ENCODE measurements around the gene ZGRF1.
"Not testable (repeated sequence)": the region's sequence is repeated elsewhere in the genome, so short reads cannot be mapped to it uniquely, and the experiment has no call there.

ZGRF1 gene

GRCh38 chr4:112636688-112637551 lies at the start of gene ZGRF1, which contains the start of gene LARP7:
TSS of gene ZGRF1 (minus strand) at chr4:112636909. CDS start at chr4:112633176, 3,733 bp downstream.
TSS of gene LARP7 (plus strand) at chr4:112637143. CDS start at chr4:112644670, 7,527 bp downstream.
- DNase-seq (ENCODE audit: low read depth, low spot score), result peak; percentile 100

- no peak for DNase-seq (ENCODE audit: low read depth, low spot score)
Observed at GRCh38 chr4:112680996-112681395, 44.3 kb upstream of the ZGRF1 start.

- DNase-seq (ENCODE audit: low read depth, low spot score), result no peak
Observed at GRCh38 chr4:112677519-112678091, 40.9 kb upstream of the ZGRF1 start.

GRCh38 chr4:112674376-112674775 lies 37.7 kb upstream of the ZGRF1 start:
- DNase-seq (ENCODE audit: low read depth, low spot score), result no peak

- DNase-seq (ENCODE audit: low read depth, low spot score), result no peak
Observed at GRCh38 chr4:112673686-112674085, 37.0 kb upstream of the ZGRF1 start.

GRCh38 chr4:112673076-112673475 lies 36.4 kb upstream of the ZGRF1 start:
- DNase-seq (ENCODE audit: low read depth, low spot score), result no peak

GRCh38 chr4:112668131-112668530 lies 31.4 kb upstream of the ZGRF1 start:
- DNase-seq (ENCODE audit: low read depth, low spot score), result no peak

GRCh38 chr4:112664611-112665010 lies 27.9 kb upstream of the ZGRF1 start:
- DNase-seq (ENCODE audit: low read depth, low spot score), result no peak

GRCh38 chr4:112656115-112656514 lies 19.4 kb upstream of the ZGRF1 start:
- not testable (repeated sequence) for DNase-seq (ENCODE audit: low read depth, low spot score)

GRCh38 chr4:112655270-112655669 lies 18.6 kb upstream of the ZGRF1 start:
- DNase-seq (ENCODE audit: low read depth, low spot score), result no peak

- peak; percentile 75 for DNase-seq (ENCODE audit: low read depth, low spot score)
Observed at GRCh38 chr4:112652216-112652615, 15.5 kb upstream of the ZGRF1 start.

- DNase-seq (ENCODE audit: low read depth, low spot score), result no peak
Observed at GRCh38 chr4:112651641-112652040, 14.9 kb upstream of the ZGRF1 start.

GRCh38 chr4:112650332-112650731 lies 13.6 kb upstream of the ZGRF1 start:
- no peak for DNase-seq (ENCODE audit: low read depth, low spot score)

- DNase-seq (ENCODE audit: low read depth, low spot score), result no peak
Observed at GRCh38 chr4:112649055-112649408, 12.3 kb upstream of the ZGRF1 start.

- DNase-seq (ENCODE audit: low read depth, low spot score), result no peak
Observed at GRCh38 chr4:112648263-112649054, 11.8 kb upstream of the ZGRF1 start.

GRCh38 chr4:112647785-112648184 lies 11.1 kb upstream of the ZGRF1 start:
- no peak for DNase-seq (ENCODE audit: low read depth, low spot score)

GRCh38 chr4:112646632-112647537 lies 10.2 kb upstream of the ZGRF1 start:
- no peak for DNase-seq (ENCODE audit: low read depth, low spot score)

- DNase-seq (ENCODE audit: low read depth, low spot score), result no peak
Observed at GRCh38 chr4:112645541-112646329, 9.0 kb upstream of the ZGRF1 start.

GRCh38 chr4:112644595-112645535 lies 8.2 kb upstream of the ZGRF1 start:
- DNase-seq (ENCODE audit: low read depth, low spot score), result not testable (repeated sequence)
